DND-41 (cell line): Measurements from ENCODE around the gene VWC2L.

Experiments used
- ATAC-seq: fragments of 200-7000 bp; cut with Tn5 transposase; 3 replicates; pipeline ENCODE4 v1.9.1; 2021; ENCODE audit warnings: low read depth; ENCODE audit not compliant: insufficient read depth
- DNase-seq: peaks from one replicate; pipeline ENCODE4 v3.0.0-alpha.2; 2020
- H2AFZ ChIP-seq: 2 replicates; pipeline ENCODE4 v1.6.0; 2012; ENCODE audit warnings: low read depth, low read length
- H3K27ac ChIP-seq: 2 replicates; pipeline ENCODE4 v1.5.1; 2012; ENCODE audit warnings: low read length, inconsistent platforms
- H3K27me3 ChIP-seq: fragments of 200-600 bp; sonication (generic); 2 replicates; pipeline ENCODE4 v1.6.0; 2012; ENCODE audit warnings: low read length, mild to moderate bottlenecking, inconsistent platforms; ENCODE audit not compliant: insufficient read depth, poor library complexity
- H3K36me3 ChIP-seq: 2 replicates; pipeline ENCODE4 v1.5.1; 2012; ENCODE audit warnings: low read length, inconsistent platforms; ENCODE audit not compliant: insufficient read depth
- H3K4me1 ChIP-seq: 2 replicates; pipeline ENCODE4 v1.5.1; 2012; ENCODE audit warnings: mild to moderate bottlenecking, low read length; ENCODE audit not compliant: insufficient read depth
- H3K4me2 ChIP-seq: 2 replicates; pipeline ENCODE4 v1.6.0; 2012; ENCODE audit warnings: mild to moderate bottlenecking, moderate library complexity, low read length, inconsistent platforms; ENCODE audit not compliant: insufficient read depth
- H3K4me3 ChIP-seq, 2 experiments: fragments of 200-600 bp in 1 of 2; shearing (Covaris generic) in 1 of 2; 2 replicates each; pipeline ENCODE4 v1.5.1; 2012 to 2016; ENCODE audit warnings: inconsistent platforms in 2 of 2, low read length in 2 of 2, mild to moderate bottlenecking in 2 of 2, low read depth in 1 of 2, moderate library complexity in 1 of 2
- H3K79me2 ChIP-seq: 2 replicates; pipeline ENCODE4 v1.6.0; 2012; ENCODE audit warnings: low read length, inconsistent platforms; ENCODE audit not compliant: insufficient read depth
- H3K9ac ChIP-seq: 2 replicates; pipeline ENCODE4 v1.6.0; 2012; ENCODE audit warnings: low read depth, mild to moderate bottlenecking, inconsistent platforms, low read length, moderate library complexity
- H3K9me3 ChIP-seq: 2 replicates; pipeline ENCODE4 v1.5.1; 2012; ENCODE audit warnings: low read length, moderate library complexity, mild to moderate bottlenecking, inconsistent platforms; ENCODE audit not compliant: insufficient read depth, severe bottlenecking
- H4K20me1 ChIP-seq: 2 replicates; pipeline ENCODE4 v1.6.0; 2012; ENCODE audit warnings: low read length; ENCODE audit not compliant: insufficient read depth
- CTCF ChIP-seq: IDR thresholded peaks from 2 replicates; pipeline ENCODE4 v1.5.1; 2012; ENCODE audit warnings: borderline replicate concordance, low read length, moderate library complexity, mild to moderate bottlenecking; ENCODE audit not compliant: poor library complexity, severe bottlenecking; ENCODE audit errors: extremely low read depth
- EZH2 ChIP-seq: IDR thresholded peaks from 3 replicates; pipeline ENCODE4 v1.6.1; 2012; ENCODE audit warnings: borderline replicate concordance, low read depth, mild to moderate bottlenecking, moderate library complexity, low read length, inconsistent platforms; ENCODE audit not compliant: severe bottlenecking

The VWC2L gene

GRCh38 chr2:214436470-214436869 is 25.6 kb downstream of the VWC2L start:
- no peaks in the 10 kb centered on the region for H4K20me1 ChIP-seq
- DNase-seq (no peak), ATAC-seq (no peak)
- no peaks in the 10 kb centered on the region for H3K4me1 ChIP-seq
- no peaks in the 10 kb centered on the region for H3K79me2 ChIP-seq
- no peaks in the 10 kb centered on the region for H3K9me3 ChIP-seq
- H3K27me3 ChIP-seq, result no peaks in the 10 kb centered on the region
- H2AFZ ChIP-seq, result no peak overlapping the region
- no peak overlapping the region for H3K4me3 ChIP-seq
- H3K27ac ChIP-seq, result no peak overlapping the region
- no peak overlapping the region for H3K9ac ChIP-seq
- TF ChIP-seq EZH2 (no peak), CTCF (no peak)
- H3K36me3 ChIP-seq, result no peaks in the 10 kb centered on the region
- no peak overlapping the region for H3K4me2 ChIP-seq

GRCh38 chr2:214450118-214450894 is 39.5 kb downstream of the VWC2L start:
- Histone ChIP-seq H2AFZ (no peak overlapping the region; the same call in 1 of the 2 replicates), H3K27ac (no peak overlapping the region), H3K9me3 (no peaks in the 10 kb centered on the region), H4K20me1 (no peaks in the 10 kb centered on the region), H3K4me2 (no peak overlapping the region), H3K9ac (no peak overlapping the region), H3K27me3 (no peaks in the 10 kb centered on the region), H3K4me3 (no peak overlapping the region), H3K79me2 (no peaks in the 10 kb centered on the region), H3K36me3 (no peaks in the 10 kb centered on the region), H3K4me1 (no peaks in the 10 kb centered on the region)
- TF ChIP-seq EZH2, result no peak
- no peak for TF ChIP-seq CTCF
- DNase-seq (no peak), ATAC-seq (no peak)

- H2AFZ ChIP-seq, result no peak overlapping the region
- no peak overlapping the region for H3K9ac ChIP-seq
- H4K20me1 ChIP-seq, result no peaks in the 10 kb centered on the region
- no peak overlapping the region for H3K4me2 ChIP-seq
- H3K36me3 ChIP-seq, result no peaks in the 10 kb centered on the region
- H3K27ac ChIP-seq, result no peak overlapping the region
- H3K9me3 ChIP-seq, result no peaks in the 10 kb centered on the region
- no peaks in the 10 kb centered on the region for H3K27me3 ChIP-seq
- no peaks in the 10 kb centered on the region for H3K79me2 ChIP-seq
- H3K4me1 ChIP-seq, result no peaks in the 10 kb centered on the region
- no peak for ATAC-seq
- no peak overlapping the region for H3K4me3 ChIP-seq
- TF ChIP-seq CTCF (no peak), EZH2 (no peak)
- no peak for DNase-seq
Observed at GRCh38 chr2:214451516-214452275, 40.8 kb downstream of the VWC2L start.
